ENCODE results near the gene TGM1.

Gene TGM1

GRCh38 chr14:24259282-24260025, 3.5 kb downstream of the TGM1 start:
- Histone ChIP-seq H3K18ac (ENCODE audit: low read length) (no peak overlapping the region), H3K27me3 (ENCODE audit: control insufficient read depth in 3 of 3, insufficient read depth in 3 of 3, low read depth in 1 of 3, low read length in 3 of 3) (no peaks in the 10 kb centered on the region), H3K4me1 (ENCODE audit: control insufficient read depth in 2 of 2, insufficient read depth in 1 of 2, low read depth in 1 of 2, low read length in 2 of 2) (no peaks in the 10 kb centered on the region), H3K14ac (ENCODE audit: low read length) (no peak overlapping the region), H3K27ac (replicated peaks; ENCODE audit: low read length) (no peak overlapping the region), H3K79me1 (ENCODE audit: low read depth, low read length) (peaks cover 1% of the 10 kb centered on the region), H2BK15ac (ENCODE audit: low read length) (peak overlapping the region; percentile 26), H2BK5ac (ENCODE audit: low read length) (no peak overlapping the region), H3K9ac (ENCODE audit: low read depth, low read length, poor library complexity) (no peak overlapping the region), H2AK5ac (ENCODE audit: low read depth, low read length) (peak overlapping the region; percentile 26), H2AFZ (ENCODE audit: low read length) (no peak overlapping the region), H3K23ac (ENCODE audit: low read depth, low read length, poor library complexity) (peak overlapping the region; percentile 25), H4K8ac (ENCODE audit: low read depth, low read length) (no peak overlapping the region), H4K91ac (ENCODE audit: low read depth, low read length, poor library complexity) (no peak overlapping the region), H3K9me3 (replicated peaks in 1 of 2; ENCODE audit: control insufficient read depth in 2 of 2, insufficient read depth in 1 of 2, low read depth in 1 of 2, low read length in 2 of 2) (no peaks in the 10 kb centered on the region), H3K4me3 (ENCODE audit: low read length in 2 of 2) (no peak overlapping the region), H3K36me3 (replicated peaks in 1 of 2; ENCODE audit: control insufficient read depth in 2 of 2, insufficient read depth in 2 of 2, low read length in 2 of 2) (no peaks in the 10 kb centered on the region), H3K4me2 (ENCODE audit: insufficient read depth, low read length, poor library complexity, severe bottlenecking) (no peak overlapping the region), H2BK12ac (ENCODE audit: low read length) (no peak overlapping the region), H3K4ac (ENCODE audit: low read length) (no peak overlapping the region), H2BK120ac (ENCODE audit: low read depth, low read length) (no peak overlapping the region)
- no CpG with 5 or more reads among the region's 16 CpGs for WGBS, 2 donors (ENCODE audit: extremely low coverage in 2 of 2, insufficient read length in 2 of 2, insufficient replicate concordance in 1 of 2)
- DNase-seq (ENCODE audit: low spot score), result no peak

- no peak for DNase-seq (ENCODE audit: low spot score)
- Histone ChIP-seq H3K18ac (ENCODE audit: low read length) (no peak overlapping the region), H3K36me3 (replicated peaks in 1 of 2; ENCODE audit: control insufficient read depth in 2 of 2, insufficient read depth in 2 of 2, low read length in 2 of 2) (no peaks in the 10 kb centered on the region), H3K4me2 (ENCODE audit: insufficient read depth, low read length, poor library complexity, severe bottlenecking) (no peak overlapping the region), H3K27me3 (ENCODE audit: control insufficient read depth in 3 of 3, insufficient read depth in 3 of 3, low read depth in 1 of 3, low read length in 3 of 3) (no peaks in the 10 kb centered on the region), H3K23ac (ENCODE audit: low read depth, low read length, poor library complexity) (peak overlapping the region; percentile 29), H3K9ac (ENCODE audit: low read depth, low read length, poor library complexity) (peak overlapping the region; percentile 72), H3K14ac (ENCODE audit: low read length) (no peak overlapping the region), H2BK15ac (ENCODE audit: low read length) (no peak overlapping the region), H3K79me1 (ENCODE audit: low read depth, low read length) (peaks cover 1% of the 10 kb centered on the region), H2BK5ac (ENCODE audit: low read length) (no peak overlapping the region), H2BK120ac (ENCODE audit: low read depth, low read length) (peak overlapping the region; percentile 57), H4K91ac (ENCODE audit: low read depth, low read length, poor library complexity) (no peak overlapping the region), H2AFZ (ENCODE audit: low read length) (no peak overlapping the region), H3K9me3 (replicated peaks in 1 of 2; ENCODE audit: control insufficient read depth in 2 of 2, insufficient read depth in 1 of 2, low read depth in 1 of 2, low read length in 2 of 2) (no peaks in the 10 kb centered on the region), H3K4me3 (ENCODE audit: low read length in 2 of 2) (no peak overlapping the region), H3K4me1 (ENCODE audit: control insufficient read depth in 2 of 2, insufficient read depth in 1 of 2, low read depth in 1 of 2, low read length in 2 of 2) (no peaks in the 10 kb centered on the region), H3K27ac (replicated peaks; ENCODE audit: low read length) (no peak overlapping the region), H4K8ac (ENCODE audit: low read depth, low read length) (peak overlapping the region; percentile 32), H2BK12ac (ENCODE audit: low read length) (no peak overlapping the region), H3K4ac (ENCODE audit: low read length) (no peak overlapping the region), H2AK5ac (ENCODE audit: low read depth, low read length) (peak overlapping the region; percentile 67)
- no CpG with 5 or more reads among the region's 18 CpGs for WGBS, 2 donors (ENCODE audit: extremely low coverage in 2 of 2, insufficient read length in 2 of 2, insufficient replicate concordance in 1 of 2)
Measured at GRCh38 chr14:24258548-24259265, 4.3 kb downstream of the TGM1 start.

- Histone ChIP-seq H3K36me3 (replicated peaks in 1 of 2; ENCODE audit: control insufficient read depth in 2 of 2, insufficient read depth in 2 of 2, low read length in 2 of 2) (no peaks in the 10 kb centered on the region), H3K79me1 (ENCODE audit: low read depth, low read length) (peaks cover 1% of the 10 kb centered on the region), H4K91ac (ENCODE audit: low read depth, low read length, poor library complexity) (no peak overlapping the region), H3K23ac (ENCODE audit: low read depth, low read length, poor library complexity) (peak overlapping the region; percentile 29), H3K4ac (ENCODE audit: low read length) (no peak overlapping the region), H2BK5ac (ENCODE audit: low read length) (no peak overlapping the region), H3K4me3 (ENCODE audit: low read length in 2 of 2) (no peak overlapping the region), H3K9ac (ENCODE audit: low read depth, low read length, poor library complexity) (no peak overlapping the region), H3K27ac (replicated peaks; ENCODE audit: low read length) (no peak overlapping the region), H2BK15ac (ENCODE audit: low read length) (no peak overlapping the region), H3K9me3 (replicated peaks in 1 of 2; ENCODE audit: control insufficient read depth in 2 of 2, insufficient read depth in 1 of 2, low read depth in 1 of 2, low read length in 2 of 2) (no peaks in the 10 kb centered on the region), H2BK12ac (ENCODE audit: low read length) (no peak overlapping the region), H3K4me2 (ENCODE audit: insufficient read depth, low read length, poor library complexity, severe bottlenecking) (no peak overlapping the region), H3K14ac (ENCODE audit: low read length) (no peak overlapping the region), H2AFZ (ENCODE audit: low read length) (no peak overlapping the region), H3K27me3 (ENCODE audit: control insufficient read depth in 3 of 3, insufficient read depth in 3 of 3, low read depth in 1 of 3, low read length in 3 of 3) (no peaks in the 10 kb centered on the region), H2AK5ac (ENCODE audit: low read depth, low read length) (peak overlapping the region; percentile 67), H3K4me1 (ENCODE audit: control insufficient read depth in 2 of 2, insufficient read depth in 1 of 2, low read depth in 1 of 2, low read length in 2 of 2) (no peaks in the 10 kb centered on the region), H3K18ac (ENCODE audit: low read length) (no peak overlapping the region), H4K8ac (ENCODE audit: low read depth, low read length) (peak overlapping the region; percentile 32), H2BK120ac (ENCODE audit: low read depth, low read length) (peak overlapping the region; percentile 57)
- no CpG with 5 or more reads among the region's 9 CpGs for WGBS, 2 donors (ENCODE audit: extremely low coverage in 2 of 2, insufficient read length in 2 of 2, insufficient replicate concordance in 1 of 2)
- no peak for DNase-seq (ENCODE audit: low spot score)
Measured at GRCh38 chr14:24258119-24258518, 4.9 kb downstream of the TGM1 start.

GRCh38 chr14:24256960-24257359, 6.0 kb downstream of the TGM1 start:
- DNase-seq (ENCODE audit: low spot score), result no peak
- Histone ChIP-seq H3K36me3 (replicated peaks in 1 of 2; ENCODE audit: control insufficient read depth in 2 of 2, insufficient read depth in 2 of 2, low read length in 2 of 2) (no peaks in the 10 kb centered on the region), H2BK12ac (ENCODE audit: low read length) (no peak overlapping the region), H3K9ac (ENCODE audit: low read depth, low read length, poor library complexity) (no peak overlapping the region), H3K27me3 (ENCODE audit: control insufficient read depth in 3 of 3, insufficient read depth in 3 of 3, low read depth in 1 of 3, low read length in 3 of 3) (no peaks in the 10 kb centered on the region), H2AK5ac (ENCODE audit: low read depth, low read length) (no peak overlapping the region), H3K23ac (ENCODE audit: low read depth, low read length, poor library complexity) (no peak overlapping the region), H2BK120ac (ENCODE audit: low read depth, low read length) (no peak overlapping the region), H3K79me1 (ENCODE audit: low read depth, low read length) (peaks cover 1% of the 10 kb centered on the region), H3K4me2 (ENCODE audit: insufficient read depth, low read length, poor library complexity, severe bottlenecking) (no peak overlapping the region), H3K14ac (ENCODE audit: low read length) (no peak overlapping the region), H3K18ac (ENCODE audit: low read length) (no peak overlapping the region), H4K8ac (ENCODE audit: low read depth, low read length) (no peak overlapping the region), H2AFZ (ENCODE audit: low read length) (no peak overlapping the region), H3K9me3 (replicated peaks in 1 of 2; ENCODE audit: control insufficient read depth in 2 of 2, insufficient read depth in 1 of 2, low read depth in 1 of 2, low read length in 2 of 2) (no peaks in the 10 kb centered on the region), H3K4me3 (ENCODE audit: low read length in 2 of 2) (no peak overlapping the region), H2BK5ac (ENCODE audit: low read length) (no peak overlapping the region), H2BK15ac (ENCODE audit: low read length) (no peak overlapping the region), H3K27ac (replicated peaks; ENCODE audit: low read length) (no peak overlapping the region), H3K4ac (ENCODE audit: low read length) (no peak overlapping the region), H4K91ac (ENCODE audit: low read depth, low read length, poor library complexity) (no peak overlapping the region), H3K4me1 (ENCODE audit: control insufficient read depth in 2 of 2, insufficient read depth in 1 of 2, low read depth in 1 of 2, low read length in 2 of 2) (no peaks in the 10 kb centered on the region)
- no CpG with 5 or more reads among the region's 4 CpGs for WGBS, 2 donors (ENCODE audit: extremely low coverage in 2 of 2, insufficient read length in 2 of 2, insufficient replicate concordance in 1 of 2)
